Central memory CD4-positive, alpha-beta T cell (primary cell): ENCODE results near the gene ITPK1.

ENCODE experiments used
- DNase-seq: peaks from one replicate; pipeline ENCODE4 v3.0.0; 2022

Gene ITPK1

DNA sequence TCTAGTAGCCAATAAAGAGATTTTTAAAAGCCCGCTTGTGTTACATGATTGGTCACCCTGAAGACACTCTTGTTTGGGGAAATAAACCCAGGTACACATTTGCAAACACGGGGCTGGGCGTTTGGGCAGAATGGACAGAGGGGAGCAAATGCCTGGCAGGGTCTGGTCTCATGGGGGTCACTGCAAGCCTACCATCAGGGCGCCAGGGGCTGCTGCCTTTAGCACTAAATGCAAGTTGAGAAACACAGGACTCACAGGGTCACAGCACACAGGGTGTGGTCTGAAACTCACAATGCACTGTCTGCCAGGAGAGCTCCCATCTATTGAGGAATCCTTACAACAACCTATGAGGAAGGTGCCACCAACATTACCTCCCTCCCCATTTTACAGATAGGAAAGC is 130.2 kb downstream of the ITPK1 start:
- no peak for DNase-seq

DNA sequence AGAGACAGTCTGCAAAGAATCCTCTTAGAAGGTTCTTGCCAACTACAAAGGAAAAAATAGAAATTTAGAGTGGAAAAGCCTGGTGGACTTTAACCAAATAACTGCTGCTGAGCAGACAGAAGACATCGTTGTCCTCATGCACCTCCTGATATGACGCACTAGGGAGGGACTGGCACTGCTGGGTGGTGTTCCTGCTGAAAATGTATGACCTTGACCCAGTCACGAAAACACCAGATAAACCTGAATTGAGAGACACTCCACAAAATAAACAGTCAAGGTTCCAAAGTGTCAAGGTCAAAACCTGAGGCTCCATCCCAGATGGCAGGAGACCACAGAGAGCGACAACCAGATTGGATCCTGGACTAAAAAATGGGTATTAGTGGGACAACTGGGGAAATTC is 130.8 kb downstream of the ITPK1 start:
- no peak for DNase-seq

DNA sequence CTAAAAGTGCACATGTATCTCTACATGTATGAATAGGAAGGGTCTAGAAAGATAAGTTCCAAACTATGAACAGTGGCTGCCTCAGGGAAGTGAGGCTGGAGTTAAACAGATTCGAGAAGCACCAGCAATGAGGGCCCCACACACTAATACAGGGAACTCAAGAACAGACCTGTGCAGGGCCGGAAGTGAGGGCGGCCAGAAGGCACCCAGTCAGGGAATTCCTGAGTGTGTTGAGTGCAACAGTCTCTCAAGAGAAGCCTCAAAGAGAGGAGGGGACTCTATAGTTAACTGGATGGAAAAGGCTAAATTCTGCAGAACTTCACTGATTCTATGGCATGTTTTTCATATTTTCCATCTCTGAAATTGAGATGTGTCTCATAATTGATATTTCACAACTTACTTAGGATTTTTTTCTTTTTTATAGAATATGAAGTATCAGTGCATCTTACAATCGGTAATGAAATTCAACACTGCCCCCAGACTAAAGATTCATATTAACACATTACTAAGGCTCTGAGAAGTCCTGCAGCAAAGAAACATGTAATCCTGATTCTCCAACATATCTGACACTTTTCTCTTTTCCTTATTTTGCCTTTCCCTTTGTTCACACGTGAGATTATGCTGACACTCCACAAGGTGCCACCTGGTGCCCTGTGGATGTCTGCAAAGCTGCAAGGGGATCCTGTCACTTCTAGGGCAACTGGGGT is 131.5 kb downstream of the ITPK1 start:
- DNase-seq, result no peak

DNA sequence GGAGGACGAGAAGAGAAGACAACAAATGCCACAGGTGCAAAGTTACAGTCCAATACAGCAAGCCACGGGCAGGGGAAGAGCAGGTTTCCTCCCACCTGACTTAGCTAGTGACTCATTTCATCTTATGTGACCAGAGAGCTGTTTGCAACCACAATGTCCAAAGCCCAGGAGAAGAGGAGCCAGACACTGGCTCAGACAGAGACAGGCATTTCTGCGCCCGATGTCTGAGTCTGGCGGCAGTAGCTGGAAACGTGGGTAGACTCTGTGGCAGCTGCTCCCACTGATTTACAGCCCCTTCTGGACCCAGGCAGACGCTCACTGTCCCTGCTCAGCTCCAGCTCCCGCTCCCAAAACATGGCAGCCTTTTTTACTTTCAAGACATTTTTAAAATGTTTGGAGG is 132.8 kb downstream of the ITPK1 start:
- no peak for DNase-seq

- no peak for DNase-seq
These were observed 134.0 kb downstream of the ITPK1 start for GRCh38 chr14:92981726-92982125.

DNA sequence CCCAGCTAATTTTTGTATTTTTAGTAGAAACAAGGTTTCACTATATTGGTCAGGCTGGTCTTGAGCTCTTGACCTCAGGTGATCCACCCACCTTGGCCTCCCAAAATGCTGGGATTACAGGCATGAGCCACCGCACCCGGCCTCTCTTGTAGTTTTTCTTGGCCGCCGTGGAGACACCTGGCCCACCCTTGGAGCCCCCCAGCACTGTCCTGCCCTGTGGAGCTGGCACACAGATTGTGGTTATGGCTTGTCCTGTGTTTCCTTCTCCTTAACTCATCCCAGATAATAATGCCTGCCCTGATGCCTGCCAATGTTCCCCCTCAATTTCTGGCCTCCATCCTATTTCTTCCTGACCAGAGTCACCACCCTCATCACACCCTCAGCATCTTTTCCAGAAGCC is 134.9 kb downstream of the ITPK1 start:
- no peak for DNase-seq

DNA sequence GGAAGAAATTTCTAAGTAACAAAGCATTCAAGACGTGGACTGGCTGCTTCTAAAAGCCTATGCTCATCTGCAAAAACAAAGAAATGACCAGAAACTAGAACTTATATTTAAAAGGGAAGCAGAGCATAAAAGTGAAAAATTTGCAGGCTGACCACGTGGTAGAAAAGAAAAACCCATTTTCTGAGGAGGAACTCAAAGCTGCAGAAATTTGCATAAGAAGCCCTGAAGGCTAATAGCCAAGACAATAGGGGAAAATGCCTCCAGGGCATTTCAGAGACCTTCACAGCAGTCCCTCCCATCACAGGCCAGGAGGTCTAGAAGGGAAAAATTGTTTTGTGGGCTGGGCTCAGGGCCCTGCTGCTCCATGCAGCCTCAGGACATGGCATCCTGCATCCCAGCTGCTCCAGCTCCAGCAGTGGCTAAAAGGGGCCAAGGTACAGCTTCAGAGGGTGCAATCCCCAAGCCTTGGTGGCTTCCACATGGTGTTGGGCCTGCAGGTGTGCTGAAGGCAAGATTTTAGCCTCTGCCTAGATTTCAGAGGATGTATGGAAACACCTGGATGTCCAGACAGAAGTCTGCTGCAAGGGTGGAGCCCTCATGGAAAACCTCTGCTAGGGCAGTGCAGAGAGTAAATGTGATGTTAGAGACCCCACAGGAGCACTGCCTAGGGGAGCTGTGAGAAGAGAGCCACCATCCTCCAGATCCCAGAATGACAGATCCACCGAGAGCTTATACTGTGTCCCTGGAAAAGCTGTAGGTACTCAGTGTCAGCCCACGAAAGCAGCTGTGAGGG is 137.3 kb downstream of the ITPK1 start:
- DNase-seq, result no peak

DNA sequence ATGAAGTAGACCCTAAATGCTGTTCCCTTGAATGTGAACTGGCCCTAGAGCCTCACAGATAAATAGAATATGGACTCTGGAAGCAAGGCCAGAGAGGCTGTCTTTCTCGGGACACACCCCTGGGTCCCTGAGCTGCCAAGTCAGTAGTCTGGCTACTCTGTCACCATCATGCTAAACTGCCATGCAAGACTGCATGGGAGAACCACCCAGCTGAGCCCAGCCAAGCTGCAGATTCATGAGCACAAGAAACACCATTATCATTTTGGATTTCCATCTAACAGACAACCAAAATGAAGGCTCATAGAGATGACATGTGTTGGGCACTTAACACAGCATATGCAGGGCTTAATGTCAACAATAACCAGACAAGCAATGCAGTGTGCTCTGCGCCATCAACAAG is 139.5 kb downstream of the ITPK1 start:
- no peak for DNase-seq

DNA sequence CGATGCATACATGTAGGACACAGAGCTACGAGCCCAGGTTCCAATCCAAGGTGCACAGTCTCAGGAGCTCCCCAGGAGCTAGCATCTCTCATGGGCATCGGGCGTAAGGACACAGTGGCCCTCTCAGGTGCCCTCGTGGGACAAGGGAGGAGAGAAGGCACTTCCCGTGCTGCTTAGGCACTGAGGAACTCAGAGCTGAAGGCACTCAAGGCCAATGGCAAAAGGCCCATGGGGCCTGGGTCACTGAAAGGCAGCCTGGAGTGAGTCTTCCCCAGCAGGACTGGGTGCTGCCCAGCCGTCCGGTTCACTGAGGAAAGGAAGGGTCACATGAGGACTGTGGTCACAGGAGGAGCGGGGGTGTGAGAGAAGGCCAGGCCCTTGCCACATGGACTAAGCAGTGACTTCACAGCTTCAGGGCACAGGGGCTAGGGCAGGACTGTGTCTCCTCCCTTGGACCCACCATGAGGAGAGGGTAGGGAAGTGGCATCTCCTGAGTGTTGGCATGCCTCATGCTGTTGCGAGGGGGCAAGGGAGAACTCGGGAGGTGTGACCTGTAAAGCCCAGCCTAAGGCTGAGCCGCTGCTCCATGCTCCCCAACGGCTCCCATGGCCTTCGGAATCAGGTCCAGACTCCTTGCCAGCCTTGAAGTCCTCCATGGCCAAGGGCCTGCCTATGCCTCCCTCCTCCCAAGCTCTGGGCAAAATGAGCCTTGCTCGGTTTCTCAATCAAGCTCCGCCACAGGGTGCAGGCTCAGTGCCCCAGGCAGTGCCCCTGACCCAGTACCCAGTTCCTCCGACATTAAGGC is 141.0 kb downstream of the ITPK1 start:
- DNase-seq, result no peak

- no peak for DNase-seq
These were observed 141.8 kb downstream of the ITPK1 start for GRCh38 chr14:92973798-92974372.

- no peak for DNase-seq
These were observed 142.4 kb downstream of the ITPK1 start for GRCh38 chr14:92973261-92973797.

GRCh38 chr14:92971601-92972180 is 144.0 kb downstream of the ITPK1 start:
- no peak for DNase-seq

DNA sequence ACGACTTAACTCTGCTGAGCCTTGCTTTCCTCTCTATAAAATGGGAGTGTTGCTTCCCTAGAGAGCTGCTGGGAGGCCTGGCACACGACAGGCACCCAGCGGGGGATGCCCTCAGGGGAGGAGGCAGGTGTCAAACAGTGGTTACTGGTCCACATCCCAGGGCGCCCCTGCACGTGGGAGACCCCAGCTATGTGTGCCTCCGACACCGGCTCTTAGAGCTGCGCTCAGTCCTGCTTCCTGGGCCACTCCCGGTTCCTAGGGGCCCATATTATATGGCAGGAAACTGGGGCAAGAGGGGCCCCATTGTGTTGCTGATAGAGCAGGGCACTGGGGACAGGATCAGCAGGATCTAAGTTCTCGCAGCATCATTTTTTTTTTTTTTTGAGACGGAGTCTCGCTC is 145.5 kb downstream of the ITPK1 start:
- no peak for DNase-seq

DNA sequence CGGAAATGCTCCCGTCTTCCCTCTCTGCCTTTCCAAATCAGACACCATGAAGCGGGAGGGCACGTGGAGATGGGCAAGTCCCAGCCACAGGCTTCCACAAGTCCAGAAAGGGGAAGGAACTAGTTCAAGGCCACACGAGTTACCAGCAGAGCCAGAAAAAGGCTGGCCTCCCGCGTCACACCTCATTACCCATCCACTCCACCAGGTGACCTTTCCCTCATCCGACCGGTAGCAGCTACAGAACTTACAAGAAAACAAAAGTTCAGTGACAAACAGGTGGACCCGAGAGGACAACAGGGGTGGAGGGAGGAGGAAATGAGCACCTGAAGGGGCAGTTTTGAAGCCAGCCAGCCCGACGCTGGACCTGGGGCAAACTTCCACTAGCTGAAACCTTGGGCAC is 145.9 kb downstream of the ITPK1 start:
- DNase-seq, result no peak

DNA sequence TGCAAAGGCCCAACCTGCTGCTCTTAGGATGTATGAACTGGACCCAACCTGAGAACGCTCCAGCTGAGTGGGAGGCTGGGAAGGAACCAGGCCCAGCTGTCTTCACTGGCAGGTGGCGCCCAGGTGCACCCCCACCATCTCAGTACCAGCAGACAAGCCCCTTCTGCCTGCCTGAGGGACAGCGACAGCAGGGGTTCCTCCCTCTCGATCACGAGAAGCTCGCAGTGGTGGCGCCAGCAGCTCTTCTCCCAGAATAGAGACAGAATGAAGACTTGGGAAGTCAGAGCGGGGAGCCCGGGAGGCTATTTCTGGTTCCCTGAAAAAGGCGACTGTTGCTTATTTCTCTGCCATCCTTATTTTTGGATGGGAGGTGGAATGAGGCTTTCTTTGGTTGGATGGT is 146.3 kb downstream of the ITPK1 start:
- no peak for DNase-seq

DNA sequence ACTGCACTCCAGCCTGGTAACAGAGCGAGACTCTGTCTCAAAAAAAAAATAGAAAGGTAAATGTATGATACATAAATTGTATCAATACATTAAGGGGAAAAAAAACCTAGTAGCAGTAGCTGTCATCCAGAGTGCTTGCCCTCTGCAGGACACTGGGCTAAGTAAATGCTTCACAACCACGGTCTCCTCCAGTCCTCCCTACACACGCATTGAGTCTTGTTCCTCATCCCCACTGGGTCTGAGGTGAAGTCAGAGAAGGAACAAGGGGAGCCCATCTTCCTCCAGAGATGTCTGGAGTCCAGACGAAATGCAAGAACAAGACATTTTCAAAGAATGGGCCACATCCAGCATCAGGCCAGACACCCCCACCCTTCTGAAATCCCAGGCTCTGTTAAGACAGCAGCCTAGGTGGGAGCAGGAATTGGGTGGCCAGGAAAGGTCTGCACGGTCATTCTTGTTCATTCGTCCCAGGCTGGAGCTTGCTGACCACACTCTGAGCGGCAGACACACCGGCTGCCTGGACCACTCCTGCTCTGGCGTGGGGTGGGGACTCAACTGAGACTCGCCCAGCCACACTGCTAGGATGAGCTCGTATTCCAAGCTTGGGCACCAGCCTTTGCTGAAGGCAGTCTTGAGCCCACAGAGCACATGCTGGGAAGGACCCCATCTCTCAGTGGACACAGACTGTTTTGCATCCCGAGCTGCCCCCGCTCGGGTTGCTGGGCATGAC is 147.3 kb downstream of the ITPK1 start:
- DNase-seq, result no peak

DNA sequence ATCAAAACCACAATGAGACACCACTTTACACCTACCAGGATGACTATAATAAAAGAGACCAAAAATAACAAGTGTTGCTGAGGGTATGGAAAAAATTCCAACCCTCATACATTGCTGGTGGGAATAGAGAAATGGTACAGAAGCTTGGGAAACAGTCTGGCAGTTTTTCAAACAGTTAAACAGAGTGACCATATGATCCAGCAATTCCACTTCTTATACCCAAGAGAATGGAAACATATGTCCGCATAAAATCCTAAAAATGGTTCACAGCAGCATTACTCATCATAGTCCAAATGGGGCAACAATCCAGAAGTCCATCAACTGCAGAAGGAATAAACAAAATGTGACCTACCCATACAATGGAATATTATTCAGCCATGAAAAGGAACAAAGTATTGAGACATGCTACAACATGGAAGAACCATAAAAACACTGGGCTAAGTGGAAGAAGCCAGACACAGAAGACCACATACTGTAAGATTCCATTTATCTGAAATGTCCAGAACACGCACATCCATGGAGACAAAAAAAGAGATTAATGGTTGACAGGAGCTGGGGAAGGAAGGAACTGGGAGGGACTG is 148.3 kb downstream of the ITPK1 start:
- DNase-seq, result no peak

GRCh38 chr14:92965281-92965680 is 150.4 kb downstream of the ITPK1 start:
- DNase-seq, result no peak

GRCh38 chr14:92964124-92965109 is 151.3 kb downstream of the ITPK1 start:
- DNase-seq, result no peak
